SK-N-SH (cell line): Measurements from ENCODE around the gene PDLIM5. TPM values are rescaled to one million over a fixed set of nuclear protein-coding genes. Genes with fewer than 3 reads are reported as not detected.

Source experiments
- CTCF ChIA-PET: fragments of 300-600, 350-600 bp; formaldehyde crosslinking; extraction: SDS; loops from one replicate; lab custom pipeline; 2021; lab: Yijun Ruan, JAX
- POLR2A ChIA-PET: fragments of 350-600 bp; sonication (Branson Sonifier 250); formaldehyde crosslinking; extraction: SDS; loops from one replicate; lab custom pipeline; 2020; ENCODE audit warnings: antibody characterized with exemption, inconsistent platforms; lab: Yijun Ruan, JAX
- DNase-seq: peaks from one replicate; pipeline ENCODE4 v3.0.0; 2012
- H2AFZ ChIP-seq: fragments of 200-600 bp; sonication (generic); 2 replicates; pipeline ENCODE4 v1.8.1; 2016; ENCODE audit warnings: antibody characterized with exemption, mild to moderate bottlenecking, low read depth
- H3F3A ChIP-seq: fragments of 200-600 bp; sonication (generic); replicated peaks from 2 replicates; pipeline ENCODE3; 2016; ENCODE audit warnings: antibody characterized with exemption, mild to moderate bottlenecking; ENCODE audit not compliant: insufficient read depth
- H3K27ac ChIP-seq, 2 experiments: fragments of 200-500 bp in 1 of 2; fragments of 200-600 bp in 1 of 2; sonication (Bioruptor generic) in 1 of 2; sonication (generic), shearing (Covaris generic) in 1 of 2; 2 replicates each; pipeline versions ENCODE4 v1.5.1 to v1.6.1; 2014 to 2016; ENCODE audit warnings: low read depth in 2 of 2, inconsistent platforms in 1 of 2, low read length in 1 of 2, mild to moderate bottlenecking in 1 of 2, mixed read lengths in 1 of 2
- H3K27me3 ChIP-seq: fragments of 200-600 bp; sonication (generic), shearing (Covaris generic); 2 replicates; pipeline ENCODE4 v1.6.1; 2016; ENCODE audit warnings: mixed run types; ENCODE audit not compliant: insufficient read depth
- H3K36me3 ChIP-seq, 2 experiments: fragments of 200-500 bp in 1 of 2; fragments of 200-600 bp in 1 of 2; sonication (Bioruptor generic) in 1 of 2; sonication (generic) in 1 of 2; replicated peaks in 1 of 2; 2 replicates each; pipeline versions ENCODE3 to v1.5.1; 2014 to 2016; ENCODE audit warnings: low read length in 1 of 2, mild to moderate bottlenecking in 1 of 2; ENCODE audit not compliant: insufficient read depth in 2 of 2, control insufficient read depth in 1 of 2
- H3K4me1 ChIP-seq, 2 experiments: fragments of 200-500 bp in 1 of 2; fragments of 200-600 bp in 1 of 2; sonication (Bioruptor generic) in 1 of 2; sonication (generic), shearing (Covaris generic) in 1 of 2; 2 replicates each; pipeline versions ENCODE4 v1.5.1 to v1.6.1; 2014 to 2016; ENCODE audit warnings: low read depth in 1 of 2, low read length in 1 of 2, mixed run types in 1 of 2; ENCODE audit not compliant: insufficient read depth in 2 of 2, control insufficient read depth in 1 of 2
- H3K4me2 ChIP-seq: fragments of 200-600 bp; sonication (generic), shearing (Covaris generic); 2 replicates; pipeline ENCODE4 v1.6.1; 2017; ENCODE audit warnings: mixed run types
- H3K4me3 ChIP-seq, 2 experiments: fragments of 200-500 bp in 1 of 2; fragments of 200-600 bp in 1 of 2; sonication (Bioruptor generic) in 1 of 2; sonication (generic), shearing (Covaris generic) in 1 of 2; 2 replicates each; pipeline versions ENCODE4 v1.5.1 to v1.8.1; 2014 to 2016; ENCODE audit warnings: low read depth in 2 of 2, inconsistent platforms in 1 of 2, low read length in 1 of 2, mild to moderate bottlenecking in 1 of 2, mixed read lengths in 1 of 2, moderate library complexity in 1 of 2
- H3K79me2 ChIP-seq: fragments of 200-600 bp; sonication (generic); 2 replicates; pipeline ENCODE4 v1.8.1; 2017; ENCODE audit warnings: mild to moderate bottlenecking; ENCODE audit not compliant: insufficient read depth
- H3K9ac ChIP-seq: fragments of 200-600 bp; sonication (generic); 2 replicates; pipeline ENCODE4 v1.6.1; 2017; ENCODE audit warnings: mixed run types
- H3K9me2 ChIP-seq: fragments of 200-600 bp; sonication (generic); 2 replicates; pipeline ENCODE4 v1.6.1; 2017; ENCODE audit warnings: mixed run types
- H3K9me3 ChIP-seq: fragments of 200-600 bp; sonication (generic); 2 replicates; pipeline ENCODE4 v1.6.1; 2017; ENCODE audit warnings: mixed run types, mild to moderate bottlenecking, moderate library complexity
- H4K20me1 ChIP-seq: fragments of 200-600 bp; sonication (generic); 2 replicates; pipeline ENCODE4 v1.6.1; 2017; ENCODE audit warnings: mild to moderate bottlenecking, mixed run types; ENCODE audit not compliant: insufficient read depth
- CHD2 ChIP-seq: fragments of 150-350 bp; IDR thresholded peaks from 2 replicates; pipeline ENCODE4 v1.6.1; 2018; ENCODE audit warnings: low read length; ENCODE audit not compliant: partially characterized antibody
- ELF1 ChIP-seq: IDR thresholded peaks from 2 replicates; pipeline ENCODE4 v1.4.0; 2012
- EZH2phosphoT487 ChIP-seq: fragments of 200-600 bp; sonication (generic); IDR thresholded peaks from 2 replicates; pipeline ENCODE4 v1.6.1; 2017; ENCODE audit warnings: low read depth, mixed run types, mild to moderate bottlenecking, antibody characterized with exemption, moderate library complexity, borderline replicate concordance
- FOSL2 ChIP-seq: IDR thresholded peaks from 2 replicates; pipeline ENCODE4 v1.4.0; 2012; ENCODE audit warnings: low read depth, mild to moderate bottlenecking, moderate library complexity, borderline replicate concordance
- FOXM1 ChIP-seq: IDR thresholded peaks from 2 replicates; pipeline ENCODE4 v1.4.0; 2012; ENCODE audit warnings: low read depth, mild to moderate bottlenecking
- IRF3 ChIP-seq: fragments of 150-350 bp; IDR thresholded peaks from 2 replicates; pipeline ENCODE4 v1.6.1; 2016; ENCODE audit warnings: mild to moderate bottlenecking, low read depth, low read length
- JUND ChIP-seq: IDR thresholded peaks from 2 replicates; pipeline ENCODE4 v1.4.0; 2012
- MAX ChIP-seq: IDR thresholded peaks from 2 replicates; pipeline ENCODE4 v1.4.0; 2012; ENCODE audit warnings: low read depth
- MEF2A ChIP-seq: IDR thresholded peaks from 2 replicates; pipeline ENCODE4 v1.4.0; 2012; ENCODE audit warnings: low read depth, borderline replicate concordance
- NFIC ChIP-seq: IDR thresholded peaks from 2 replicates; pipeline ENCODE4 v1.4.0; 2012; ENCODE audit warnings: borderline replicate concordance
- NRF1 ChIP-seq: IDR thresholded peaks from 2 replicates; pipeline ENCODE4 v1.6.1; 2012; ENCODE audit warnings: low read depth, mild to moderate bottlenecking, low read length
- PBX3 ChIP-seq: IDR thresholded peaks from 2 replicates; pipeline ENCODE4; 2012
- RXRA ChIP-seq: IDR thresholded peaks from 2 replicates; pipeline ENCODE4 v1.4.0; 2012; ENCODE audit warnings: low read depth, mild to moderate bottlenecking, borderline replicate concordance
- SMC3 ChIP-seq: IDR thresholded peaks from 2 replicates; pipeline ENCODE4 v1.6.1; 2012; ENCODE audit warnings: low read depth, low read length, improper control_type of control experiment
- TEAD4 ChIP-seq: IDR thresholded peaks from 2 replicates; pipeline ENCODE4 v1.4.0; 2012; ENCODE audit warnings: mild to moderate bottlenecking, borderline replicate concordance; ENCODE audit not compliant: insufficient read depth
- USF2 ChIP-seq: fragments of 150-350 bp; IDR thresholded peaks from 2 replicates; pipeline ENCODE4 v1.6.1; 2017; ENCODE audit warnings: antibody characterized with exemption, low read length, low read depth, borderline replicate concordance
- WGBS: methylation state at CpG from one replicate; pipeline ENCODE4 v1.1.6; 2017; ENCODE audit warnings: low lambda C conversion rate; 5-methylcytosine and 5-hydroxymethylcytosine counted together
- polyA plus RNA-seq, 3 experiments: library from polyadenylated mRNA; depleted of rRNA; stranded (reverse); fragments of >200 nt; gene quantifications; 2 replicates each; pipeline ENCODE4 v1.2.3, GENCODE V29; 2012

PDLIM5 gene
- polyA plus RNA-seq, 1 of the 3 experiments (the other 2 are of a cell fraction): 36.7 TPM

- peaks cover 7 to 10% of the 10 kb centered on the region in 2 experiments; a peak in 3 of 4 replicates for H3K4me1 ChIP-seq
- H3K4me2 ChIP-seq: peak overlapping the region; percentile 42; the same call in 1 of the 2 replicates
- 7% methylated on average over 1 of the region's 1 CpG for whole genome bisulfite sequencing
- H3K9me2 ChIP-seq: no peaks in the 10 kb centered on the region
- H3K27ac ChIP-seq: peak overlapping the region in 1 of 2 experiments; percentile 50; a peak in 1 of 4 replicates
- H3K4me3 ChIP-seq: no peak overlapping the region
- peak; percentile 12 for DNase-seq
- ChIA-PET CTCF (no interaction called here), POLR2A (no interaction called here)
- H3K79me2 ChIP-seq: peaks cover 100% of the 10 kb centered on the region
- H3F3A ChIP-seq: no peaks in the 10 kb centered on the region
- no peak overlapping the region for H2AFZ ChIP-seq
- H4K20me1 ChIP-seq: peaks cover 42% of the 10 kb centered on the region
- H3K36me3 ChIP-seq: peaks cover 14 to 45% of the 10 kb centered on the region in 2 experiments
- H3K9ac ChIP-seq: no peak overlapping the region
- H3K9me3 ChIP-seq: no peaks in the 10 kb centered on the region
- TF ChIP-seq TEAD4 (no peak), FOXM1 (no peak), MAX (no peak), USF2 (no peak), EZH2phosphoT487 (no peak), JUND (no peak), SMC3 (no peak), NRF1 (no peak), NFIC (no peak), PBX3 (no peak), ELF1 (no peak), RXRA (no peak), FOSL2 (no peak), CHD2 (no peak), IRF3 (no peak), MEF2A (no peak)
- TF ChIP-seq, all 33 proteins: peak for 0
- H3K27me3 ChIP-seq: no peaks in the 10 kb centered on the region
Measured at GRCh38 chr4:94457692-94458106, 6.0 kb downstream of the PDLIM5 start.
